Panc1 (cell line): Measurements from ENCODE around the gene PARD3. TPM values are rescaled to one million over a fixed set of nuclear protein-coding genes. Genes with fewer than 3 reads are reported as not detected.

Experiments
- ATAC-seq: fragments of 200-7000 bp; cut with Tn5 transposase; 2 replicates; pipeline ENCODE4 v1.9.1; 2020; ENCODE audit warnings: mild to moderate bottlenecking, moderate library complexity
- BruUV-seq: library from RNA; stranded (reverse); fragments of 400-500 nt; replicated peaks from 2 replicates; lab custom pipeline; 2021; lab: Mats Ljungman, UMichigan
- CTCF ChIA-PET: fragments of 300-600 bp; sonication (Branson Sonifier 250); formaldehyde crosslinking; loops from one replicate; lab custom pipeline; 2022; ENCODE audit warnings: antibody characterized with exemption; lab: Charles Lee
- POLR2A ChIA-PET: fragments of 300-600 bp; sonication (Branson Sonifier 250); formaldehyde crosslinking; loops from one replicate; lab custom pipeline; 2022; ENCODE audit warnings: antibody characterized with exemption; lab: Charles Lee
- DNase-seq: peaks from one replicate; pipeline ENCODE4 v3.0.0-alpha.2; 2010; ENCODE audit warnings: low read depth, low spot score
- H3K27ac ChIP-seq: 2 replicates; pipeline ENCODE4 v1.5.1; 2011; ENCODE audit warnings: mild to moderate bottlenecking, low read length, inconsistent platforms
- H3K27me3 ChIP-seq: fragments of 200-500 bp; sonication (Bioruptor generic); 2 replicates; pipeline ENCODE4 v1.6.0; 2014; ENCODE audit warnings: low read length, inconsistent platforms; ENCODE audit not compliant: control insufficient read depth, insufficient read depth
- H3K36me3 ChIP-seq: fragments of 200-500 bp; sonication (Bioruptor generic); 2 replicates; pipeline ENCODE4 v1.5.1; 2014; ENCODE audit warnings: inconsistent platforms, mild to moderate bottlenecking, low read length, moderate library complexity; ENCODE audit not compliant: control insufficient read depth, insufficient read depth
- H3K4me1 ChIP-seq: 2 replicates; pipeline ENCODE4 v1.5.1; 2011; ENCODE audit warnings: inconsistent platforms, mild to moderate bottlenecking, low read length, moderate library complexity; ENCODE audit not compliant: control insufficient read depth, insufficient read depth
- H3K4me3 ChIP-seq, 2 experiments: 2 replicates each; pipeline ENCODE4 v1.5.1; 2011 to 2012; ENCODE audit warnings: low read depth in 2 of 2, low read length in 2 of 2, mild to moderate bottlenecking in 2 of 2, inconsistent platforms in 1 of 2, moderate library complexity in 1 of 2
- H3K9me3 ChIP-seq: fragments of 200-500 bp; sonication (Bioruptor generic); 2 replicates; pipeline ENCODE4 v1.5.1; 2014; ENCODE audit warnings: low read depth, mild to moderate bottlenecking, inconsistent platforms, low read length, moderate library complexity; ENCODE audit not compliant: control insufficient read depth, insufficient read depth
- CTCF ChIP-seq: fragments of 450-650 bp; IDR thresholded peaks from 2 replicates; pipeline ENCODE4 v1.5.1; 2017; ENCODE audit warnings: mild to moderate bottlenecking
- POLR2AphosphoS5 ChIP-seq: IDR thresholded peaks from 2 replicates; pipeline ENCODE4 v1.6.1; 2012; ENCODE audit warnings: mild to moderate bottlenecking, low read depth, low read length, moderate library complexity
- SIN3A ChIP-seq: IDR thresholded peaks from 2 replicates; pipeline ENCODE4 v1.6.1; 2012; ENCODE audit warnings: low read depth, mild to moderate bottlenecking, low read length, moderate library complexity, borderline replicate concordance; ENCODE audit not compliant: insufficient read depth
- TCF7L2 ChIP-seq: IDR thresholded peaks from 2 replicates; pipeline ENCODE4 v1.6.1; 2011; ENCODE audit warnings: mild to moderate bottlenecking, low read depth, low read length, inconsistent platforms
- in situ Hi-C: cut with HindIII; loops from 2 replicates; pipeline ENCODE4 v1.10.0; 2016; ENCODE audit warnings: low sequenced_read_pairs, low pct_unique_long_range_greater_than_20kb
- intact Hi-C: fragments of 100-400 bp; cut with micrococcal nuclease; formaldehyde crosslinking; loops from one replicate; pipeline ENCODE4 v1.10.0; 2022; ENCODE audit not compliant: unreplicated experiment
- total RNA-seq: library from RNA; stranded (reverse); gene quantifications from one replicate; pipeline ENCODE4 v1.2.1, GENCODE V29; 2021; ENCODE audit not compliant: unreplicated experiment
- TF ChIP-seq, protein P1 (sequence below), 2 experiments: IDR thresholded peaks; 2 replicates each; pipeline ENCODE4 v1.6.1; 2011 to 2012; ENCODE audit warnings: low read depth in 2 of 2, control low read depth in 1 of 2, low read length in 1 of 2, mild to moderate bottlenecking in 1 of 2, moderate library complexity in 1 of 2; ENCODE audit not compliant: insufficient read depth in 1 of 2

PARD3 gene
- total RNA-seq, 1 experiment from 2014 or later: 29.8 TPM

- ATAC-seq (peak; percentile 84), DNase-seq (no peak)
- H3K4me3 ChIP-seq: no peak overlapping the region
- CTCF ChIA-PET: no interaction called here
- TF ChIP-seq CTCF: no peak
- TF ChIP-seq, protein P1, sequence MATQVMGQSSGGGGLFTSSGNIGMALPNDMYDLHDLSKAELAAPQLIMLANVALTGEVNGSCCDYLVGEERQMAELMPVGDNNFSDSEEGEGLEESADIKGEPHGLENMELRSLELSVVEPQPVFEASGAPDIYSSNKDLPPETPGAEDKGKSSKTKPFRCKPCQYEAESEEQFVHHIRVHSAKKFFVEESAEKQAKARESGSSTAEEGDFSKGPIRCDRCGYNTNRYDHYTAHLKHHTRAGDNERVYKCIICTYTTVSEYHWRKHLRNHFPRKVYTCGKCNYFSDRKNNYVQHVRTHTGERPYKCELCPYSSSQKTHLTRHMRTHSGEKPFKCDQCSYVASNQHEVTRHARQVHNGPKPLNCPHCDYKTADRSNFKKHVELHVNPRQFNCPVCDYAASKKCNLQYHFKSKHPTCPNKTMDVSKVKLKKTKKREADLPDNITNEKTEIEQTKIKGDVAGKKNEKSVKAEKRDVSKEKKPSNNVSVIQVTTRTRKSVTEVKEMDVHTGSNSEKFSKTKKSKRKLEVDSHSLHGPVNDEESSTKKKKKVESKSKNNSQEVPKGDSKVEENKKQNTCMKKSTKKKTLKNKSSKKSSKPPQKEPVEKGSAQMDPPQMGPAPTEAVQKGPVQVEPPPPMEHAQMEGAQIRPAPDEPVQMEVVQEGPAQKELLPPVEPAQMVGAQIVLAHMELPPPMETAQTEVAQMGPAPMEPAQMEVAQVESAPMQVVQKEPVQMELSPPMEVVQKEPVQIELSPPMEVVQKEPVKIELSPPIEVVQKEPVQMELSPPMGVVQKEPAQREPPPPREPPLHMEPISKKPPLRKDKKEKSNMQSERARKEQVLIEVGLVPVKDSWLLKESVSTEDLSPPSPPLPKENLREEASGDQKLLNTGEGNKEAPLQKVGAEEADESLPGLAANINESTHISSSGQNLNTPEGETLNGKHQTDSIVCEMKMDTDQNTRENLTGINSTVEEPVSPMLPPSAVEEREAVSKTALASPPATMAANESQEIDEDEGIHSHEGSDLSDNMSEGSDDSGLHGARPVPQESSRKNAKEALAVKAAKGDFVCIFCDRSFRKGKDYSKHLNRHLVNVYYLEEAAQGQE (IDR thresholded peaks at IDR 0.05; ENCODE audit: insufficient read depth in 1 of 2, low read depth in 2 of 2, low read length in 1 of 2): no peak
- no peak for TF ChIP-seq POLR2AphosphoS5
- TF ChIP-seq SIN3A: no peak
- no peak for TF ChIP-seq TCF7L2
- H3K9me3 ChIP-seq: no peaks in the 10 kb centered on the region
- H3K36me3 ChIP-seq: no peaks in the 10 kb centered on the region
- no TSS peak for BruUV-seq
- POLR2A ChIA-PET: no interaction called here
- H3K27me3 ChIP-seq: no peaks in the 10 kb centered on the region
- no peak overlapping the region for H3K27ac ChIP-seq
- intact Hi-C loops (no loop called here), in situ Hi-C loops (no loop called here)
- H3K4me1 ChIP-seq: peaks cover 24% of the 10 kb centered on the region
Measured at GRCh38 chr10:34698979-34699378, 116.1 kb downstream of the PARD3 start.

DNA sequence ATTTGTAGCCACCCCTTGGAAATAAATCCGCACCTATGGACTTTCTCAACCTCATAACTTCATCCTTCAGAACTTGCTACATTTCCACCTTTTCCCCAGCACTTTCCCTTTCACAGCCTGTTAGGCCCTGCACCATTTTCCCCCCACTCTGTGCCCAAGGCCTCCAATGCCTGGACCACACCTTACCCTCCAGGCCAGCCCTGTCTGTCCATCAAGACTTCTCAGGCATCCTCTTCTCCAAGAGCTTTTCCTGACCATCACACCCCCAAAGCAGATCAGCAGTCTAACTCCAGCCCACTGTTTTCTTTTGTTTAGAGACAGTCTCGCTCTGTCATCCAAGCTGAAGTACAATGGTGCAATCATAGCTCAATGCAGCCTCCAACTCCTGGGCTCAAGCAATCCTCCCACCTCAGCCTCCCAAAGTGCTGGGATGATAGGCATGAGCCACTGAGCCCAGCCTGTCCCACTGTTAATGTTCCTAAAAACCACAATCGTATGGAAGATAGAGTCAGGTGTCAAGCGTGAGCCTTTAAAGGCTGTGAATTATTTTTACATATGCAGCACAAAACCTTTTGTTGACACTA, 116.8 kb downstream of the PARD3 start:
- no TSS peak for BruUV-seq
- Histone ChIP-seq H3K9me3 (no peaks in the 10 kb centered on the region), H3K4me3 (no peak overlapping the region), H3K4me1 (peaks cover 24% of the 10 kb centered on the region), H3K27me3 (no peaks in the 10 kb centered on the region), H3K27ac (no peak overlapping the region), H3K36me3 (no peaks in the 10 kb centered on the region)
- intact Hi-C loops (no loop called here), in situ Hi-C loops (no loop called here)
- TF ChIP-seq, protein P1 (IDR thresholded peaks at IDR 0.05; ENCODE audit: insufficient read depth in 1 of 2, low read depth in 2 of 2, low read length in 1 of 2): no peak
- no peak for TF ChIP-seq POLR2AphosphoS5
- no peak for ATAC-seq
- no peak for DNase-seq
- POLR2A ChIA-PET: no interaction called here
- CTCF ChIA-PET: no interaction called here
